NCI-H510A treated with DMSO at 0.1 percent for 48 hours (cell line): Measurements from ENCODE around the gene FDXR.

ENCODE experiments used
- DNase-seq: peaks from one replicate; lab custom pipeline; 2025; lab: John Stamatoyannopoulos, UW

FDXR gene

GRCh38 chr17:74833501-74834377 is 39.1 kb downstream of the FDXR start:
- DNase-seq, result peak; percentile 18

GRCh38 chr17:74832421-74832820 is 40.4 kb downstream of the FDXR start:
- peak; percentile 45 for DNase-seq

GRCh38 chr17:74831444-74832146 is 41.2 kb downstream of the FDXR start:
- no peak for DNase-seq

GRCh38 chr17:74830861-74831260 is 41.9 kb downstream of the FDXR start:
- DNase-seq, result no peak

- no peak for DNase-seq
Measured at GRCh38 chr17:74827800-74828199, 45.0 kb downstream of the FDXR start.

- DNase-seq, result no peak
Measured at GRCh38 chr17:74825952-74826719, 46.7 kb downstream of the FDXR start.

- DNase-seq, result no peak
Measured at GRCh38 chr17:74824961-74825627, 47.7 kb downstream of the FDXR start.

- DNase-seq, result no peak
Measured at GRCh38 chr17:74822939-74823367, 49.8 kb downstream of the FDXR start.

GRCh38 chr17:74822335-74822938 is 50.4 kb downstream of the FDXR start:
- no peak for DNase-seq

- no peak for DNase-seq
Measured at GRCh38 chr17:74821655-74822334, 51.0 kb downstream of the FDXR start.

- no peak for DNase-seq
Measured at GRCh38 chr17:74819801-74820436, 52.9 kb downstream of the FDXR start.

- DNase-seq, result no peak
Measured at GRCh38 chr17:74818291-74818938, 54.4 kb downstream of the FDXR start.

- DNase-seq, result no peak
Measured at GRCh38 chr17:74816905-74817620, 55.7 kb downstream of the FDXR start.

- peak; percentile 19 for DNase-seq
Measured at GRCh38 chr17:74815550-74816370, 57.0 kb downstream of the FDXR start.

- DNase-seq, result no peak
Measured at GRCh38 chr17:74815067-74815466, 57.7 kb downstream of the FDXR start.

- no peak for DNase-seq
Measured at GRCh38 chr17:74814453-74814852, 58.3 kb downstream of the FDXR start.
